HCT116 (cell line): ENCODE measurements around the gene DENND2A. TPM values are rescaled to one million over a fixed set of nuclear protein-coding genes. Genes with fewer than 3 reads are reported as not detected.

ENCODE experiments used
- ATAC-seq: fragments of 200-7000 bp; cut with Tn5 transposase; 2 replicates; pipeline ENCODE4 v1.9.1; 2020; ENCODE audit warnings: mild to moderate bottlenecking, moderate library complexity
- BruUV-seq: library from RNA; stranded (reverse); fragments of 400-500 nt; replicated peaks from 2 replicates; lab custom pipeline; 2021; lab: Mats Ljungman, UMichigan
- CTCF ChIA-PET: fragments of 300-600 bp; sonication (Branson Sonifier 250); formaldehyde crosslinking; loops from one replicate; lab custom pipeline; 2021; ENCODE audit warnings: antibody characterized with exemption; lab: Charles Lee
- POLR2A ChIA-PET: fragments of 300-600, 350-600 bp; sonication (Branson Sonifier 250); formaldehyde crosslinking; loops from one replicate; lab custom pipeline; 2021; ENCODE audit warnings: antibody characterized with exemption; lab: Charles Lee
- RAD21 ChIA-PET, 2 experiments: fragments of 300-600 bp; sonication (Branson Sonifier 250); formaldehyde crosslinking; loops; one replicate each; lab custom pipeline; 2023; ENCODE audit warnings: low total read pairs in 2 of 2; ENCODE audit not compliant: uncharacterized antibody in 2 of 2, unreplicated experiment in 2 of 2, low non-redundant PET in 1 of 2; lab: Charles Lee
- DNase-seq: peaks from one replicate; pipeline ENCODE4 v3.0.0-alpha.2; 2010; ENCODE audit warnings: low read depth, low spot score
- H2AFZ ChIP-seq: fragments of 200-600 bp; shearing (Covaris generic), sonication (generic); 2 replicates; pipeline ENCODE4 v1.6.1; 2017; ENCODE audit warnings: low read depth, mixed run types, mixed read lengths, antibody characterized with exemption, low read length; ENCODE audit not compliant: poor library complexity, severe bottlenecking
- H3K27ac ChIP-seq: 2 replicates; pipeline ENCODE4 v1.5.1; 2012; ENCODE audit warnings: low read depth, low read length
- H3K27me3 ChIP-seq: fragments of 200-600 bp; sonication (generic); 2 replicates; pipeline ENCODE4 v1.6.1; 2016; ENCODE audit warnings: mixed run types, low read length, mixed read lengths; ENCODE audit not compliant: insufficient read depth
- H3K36me3 ChIP-seq, 2 experiments: fragments of 200-500 bp in 1 of 2; fragments of 200-600 bp in 1 of 2; sonication (Bioruptor generic) in 1 of 2; sonication (generic) in 1 of 2; 2 replicates each; pipeline versions ENCODE4 v1.5.1 to v1.6.1; 2014 to 2016; ENCODE audit warnings: low read length in 2 of 2, inconsistent platforms in 1 of 2, mixed read lengths in 1 of 2, mixed run types in 1 of 2; ENCODE audit not compliant: insufficient read depth in 2 of 2, control insufficient read depth in 1 of 2
- H3K4me1 ChIP-seq, 2 experiments: fragments of 200-600 bp in 1 of 2; sonication (generic) in 1 of 2; 2 replicates each; pipeline versions ENCODE4 v1.5.1 to v1.6.1; 2012 to 2017; ENCODE audit warnings: low read length in 2 of 2, inconsistent platforms in 1 of 2, mild to moderate bottlenecking in 1 of 2, mixed read lengths in 1 of 2, mixed run types in 1 of 2, moderate library complexity in 1 of 2; ENCODE audit not compliant: insufficient read depth in 2 of 2, control insufficient read depth in 1 of 2
- H3K4me2 ChIP-seq: fragments of 200-600 bp; sonication (generic); 2 replicates; pipeline ENCODE4 v1.6.1; 2017; ENCODE audit warnings: mixed run types, low read length, mixed read lengths
- H3K4me3 ChIP-seq, 2 experiments: fragments of 200-600 bp in 1 of 2; sonication (generic) in 1 of 2; replicated peaks in 1 of 2; 2 replicates each; pipeline ENCODE4 v1.5.1; 2011 to 2016; ENCODE audit warnings: low read length in 2 of 2, control low read depth in 1 of 2, low read depth in 1 of 2, mild to moderate bottlenecking in 1 of 2, mixed read lengths in 1 of 2, mixed run types in 1 of 2
- H3K79me2 ChIP-seq: fragments of 200-600 bp; sonication (generic); 2 replicates; pipeline ENCODE4 v1.6.1; 2017; ENCODE audit warnings: mild to moderate bottlenecking, mixed run types, low read length, moderate library complexity, mixed read lengths; ENCODE audit not compliant: insufficient read depth
- H3K9ac ChIP-seq: fragments of 200-600 bp; sonication (generic); 2 replicates; pipeline ENCODE4 v1.6.1; 2016; ENCODE audit warnings: low read length, mixed read lengths
- H3K9me2 ChIP-seq: fragments of 200-600 bp; sonication (generic), shearing (Covaris generic); 2 replicates; pipeline ENCODE4 v1.6.1; 2017; ENCODE audit warnings: mixed run types, mild to moderate bottlenecking, moderate library complexity; ENCODE audit not compliant: insufficient read depth
- H3K9me3 ChIP-seq, 2 experiments: fragments of 200-500 bp in 1 of 2; fragments of 200-600 bp in 1 of 2; sonication (Bioruptor generic) in 1 of 2; sonication (generic) in 1 of 2; 2 replicates each; pipeline ENCODE4 v1.6.1; 2014 to 2017; ENCODE audit warnings: low read length in 2 of 2, mixed read lengths in 2 of 2, inconsistent platforms in 1 of 2, low read depth in 1 of 2, mild to moderate bottlenecking in 1 of 2, mixed run types in 1 of 2, moderate library complexity in 1 of 2; ENCODE audit not compliant: control insufficient read depth in 1 of 2, insufficient read depth in 1 of 2
- H4K20me1 ChIP-seq: fragments of 200-600 bp; sonication (generic), shearing (Covaris generic); 2 replicates; pipeline ENCODE4 v1.6.1; 2017; ENCODE audit warnings: mixed run types, mild to moderate bottlenecking, moderate library complexity; ENCODE audit not compliant: insufficient read depth
- ATF3 ChIP-seq: IDR thresholded peaks from 2 replicates; pipeline ENCODE4 v1.6.1; 2012
- CBX3 ChIP-seq: IDR thresholded peaks from 2 replicates; pipeline ENCODE4 v1.6.1; 2012; ENCODE audit warnings: low read depth
- CEBPB ChIP-seq: IDR thresholded peaks from 2 replicates; pipeline ENCODE4 v1.6.1; 2012; ENCODE audit warnings: low read depth
- EZH2 ChIP-seq: fragments of 200-600 bp; sonication (generic); IDR thresholded peaks from 2 replicates; pipeline ENCODE4 v1.6.1; 2017; ENCODE audit warnings: antibody characterized with exemption, mixed run types
- EZH2phosphoT487 ChIP-seq: fragments of 200-600 bp; IDR thresholded peaks from 2 replicates; pipeline ENCODE4 v1.6.1; 2018; ENCODE audit warnings: antibody characterized with exemption, borderline replicate concordance
- MAX ChIP-seq: IDR thresholded peaks from 2 replicates; pipeline ENCODE4 v1.6.1; 2012
- POLR2AphosphoS5 ChIP-seq: IDR thresholded peaks from 2 replicates; pipeline ENCODE4 v1.6.1; 2011; ENCODE audit warnings: mild to moderate bottlenecking, low read depth, low read length, moderate library complexity
- REST ChIP-seq: IDR thresholded peaks from 2 replicates; pipeline ENCODE4 v1.6.1; 2012; ENCODE audit warnings: low read depth
- intact Hi-C: fragments of 100-400 bp; cut with micrococcal nuclease; formaldehyde crosslinking; loops from 2 replicates; pipeline ENCODE4 v1.10.0; 2022
- total RNA-seq: library from RNA; stranded (reverse); gene quantifications from one replicate; pipeline ENCODE4 v1.2.1, GENCODE V29; 2021; ENCODE audit not compliant: unreplicated experiment

Gene DENND2A
- total RNA-seq, 1 experiment from 2014 or later: 0.12 TPM

- TF ChIP-seq MAX (no peak), ATF3 (no peak), EZH2phosphoT487 (no peak), CBX3 (no peak), EZH2 (no peak), POLR2AphosphoS5 (no peak)
- no peaks in the 10 kb centered on the region for H3K79me2 ChIP-seq
- H3K9me3 ChIP-seq: no peaks in the 10 kb centered on the region
- no peaks in the 10 kb centered on the region for H4K20me1 ChIP-seq
- no peak overlapping the region for H3K9ac ChIP-seq
- H3K9me2 ChIP-seq: no peaks in the 10 kb centered on the region
- H3K4me3 ChIP-seq: no peak overlapping the region
- H3K27ac ChIP-seq: no peak overlapping the region
- no peaks in the 10 kb centered on the region for H3K27me3 ChIP-seq
- intact Hi-C loops: no loop called here
- ATAC-seq: no peak
- no peaks in the 10 kb centered on the region for H3K36me3 ChIP-seq
- no peak overlapping the region for H3K4me2 ChIP-seq
- no TSS peak for BruUV-seq
- ChIA-PET CTCF (no interaction called here), RAD21 (no interaction called here), POLR2A (no interaction called here)
- no peak for DNase-seq
- H3K4me1 ChIP-seq: peaks cover 8 to 9% of the 10 kb centered on the region in 2 experiments
- no peak overlapping the region for H2AFZ ChIP-seq
Measured at GRCh38 chr7:140546947-140547346, 93.7 kb downstream of the DENND2A start.

- Histone ChIP-seq H3K36me3 (no peaks in the 10 kb centered on the region), H3K27me3 (no peaks in the 10 kb centered on the region), H3K4me3 (no peak overlapping the region), H3K27ac (no peak overlapping the region), H3K4me2 (no peak overlapping the region), H3K4me1 (peaks cover 23 to 25% of the 10 kb centered on the region in 2 experiments), H3K79me2 (no peaks in the 10 kb centered on the region), H4K20me1 (no peaks in the 10 kb centered on the region), H3K9me2 (no peaks in the 10 kb centered on the region), H3K9ac (no peak overlapping the region), H3K9me3 (no peaks in the 10 kb centered on the region), H2AFZ (no peak overlapping the region)
- RAD21 ChIA-PET: no interaction called here
- TF ChIP-seq CEBPB: no peak
- TF ChIP-seq REST: no peak
- CTCF ChIA-PET: no interaction called here
- intact Hi-C loops: loop anchor here (5.0 kb wide), 1 partner anchor 53 kb away; no protein-coding TSS in a partner anchor
- DNase-seq: no peak
- POLR2A ChIA-PET: no interaction called here
- ATAC-seq: no peak
- BruUV-seq: no TSS peak
Measured at GRCh38 chr7:140544388-140544826, 96.2 kb downstream of the DENND2A start.
